CD8-positive, alpha-beta memory T cell (primary cell): ENCODE results near the gene CASTOR1. TPM values are rescaled to one million over a fixed set of nuclear protein-coding genes. Genes with fewer than 3 reads are reported as not detected.

Experiments
- CTCF ChIA-PET: fragments of 350-600 bp; sonication (Branson Sonifier 250); formaldehyde crosslinking; loops from one replicate; lab custom pipeline; 2021; ENCODE audit warnings: antibody characterized with exemption; lab: Charles Lee
- POLR2A ChIA-PET: fragments of 350-600 bp; sonication (Branson Sonifier 250); formaldehyde crosslinking; loops from one replicate; lab custom pipeline; 2021; ENCODE audit warnings: antibody characterized with exemption; lab: Charles Lee
- DNase-seq, 5 donors: peaks; one replicate each; pipeline versions ENCODE4 v3.0.0 to v3.0.0-alpha.2; 2020 to 2022; ENCODE audit warnings: mixed read lengths in 1 of 5
- H3K27ac ChIP-seq: one replicate; pipeline ENCODE4 v1.7.0; 2013; ENCODE audit warnings: low read depth, mild to moderate bottlenecking, low read length, moderate library complexity
- H3K27me3 ChIP-seq: 2 replicates; pipeline ENCODE4 v1.7.0; 2013; ENCODE audit warnings: low read length, mild to moderate bottlenecking; ENCODE audit not compliant: insufficient read depth, poor library complexity, severe bottlenecking
- H3K36me3 ChIP-seq: 2 replicates; pipeline ENCODE4 v1.7.0; 2013; ENCODE audit warnings: mild to moderate bottlenecking, low read length, moderate library complexity; ENCODE audit not compliant: insufficient read depth
- H3K4me1 ChIP-seq: 2 replicates; pipeline ENCODE4 v1.7.0; 2013; ENCODE audit warnings: mild to moderate bottlenecking, low read length, moderate library complexity; ENCODE audit not compliant: insufficient read depth
- H3K4me3 ChIP-seq: 2 replicates; pipeline ENCODE4 v1.7.0; 2013; ENCODE audit warnings: mild to moderate bottlenecking, low read length
- H3K9me3 ChIP-seq: 2 replicates; pipeline ENCODE4 v1.7.0; 2013; ENCODE audit warnings: mild to moderate bottlenecking, low read length
- H3K27ac Mint-ChIP-seq, 8 donors: one replicate each; pipeline ENCODE4 v1.8.0; 2020 to 2021; ENCODE audit warnings: mixed read lengths in 8 of 8, mild to moderate bottlenecking in 6 of 8, inconsistent platforms in 3 of 8, moderate library complexity in 3 of 8
- H3K27me3 Mint-ChIP-seq, 2 donors: one replicate each; pipeline ENCODE4 v1.8.0; 2020 to 2021; ENCODE audit warnings: mixed read lengths in 2 of 2, mild to moderate bottlenecking in 1 of 2, moderate library complexity in 1 of 2
- H3K36me3 Mint-ChIP-seq, 3 donors: one replicate each; pipeline ENCODE4 v1.8.0; 2020 to 2021; ENCODE audit warnings: mixed read lengths in 3 of 3, inconsistent platforms in 1 of 3, mild to moderate bottlenecking in 1 of 3
- H3K4me1 Mint-ChIP-seq, 3 donors: one replicate each; pipeline ENCODE4 v1.8.0; 2020 to 2021; ENCODE audit warnings: mixed read lengths in 3 of 3, inconsistent platforms in 1 of 3, mild to moderate bottlenecking in 1 of 3
- H3K4me3 Mint-ChIP-seq, 7 donors: one replicate each; pipeline ENCODE4 v1.8.0; 2020 to 2021; ENCODE audit warnings: mixed read lengths in 7 of 7, mild to moderate bottlenecking in 6 of 7, moderate library complexity in 4 of 7, inconsistent platforms in 2 of 7
- H3K9me3 Mint-ChIP-seq, 5 donors: one replicate each; pipeline ENCODE4 v1.8.0; 2020 to 2022; ENCODE audit warnings: mixed read lengths in 5 of 5, mild to moderate bottlenecking in 3 of 5, moderate library complexity in 2 of 5, inconsistent platforms in 1 of 5
- polyA plus RNA-seq: library from polyadenylated mRNA; unstranded; fragments of 300-500 nt; fragmentation: Illumina TruSeq; gene quantifications from one replicate; pipeline ENCODE4 v1.2.3, GENCODE V29; 2021
- total RNA-seq, 2 experiments: library from RNA; stranded (reverse); gene quantifications; one replicate each; pipeline ENCODE4 v1.2.3, GENCODE V29; 2021

Gene CASTOR1
- total and polyA plus RNA-seq, 3 experiments from 2014 or later, result 4.0 to 17.8 (median 5.3) TPM

- no peaks in the 10 kb centered on the region for H3K4me1 Mint-ChIP-seq
- POLR2A ChIA-PET, result no interaction called here
- peaks cover 0 to 84% (median 9%) of the 10 kb centered on the region in 3 donors for H3K36me3 Mint-ChIP-seq
- no peak overlapping the region for H3K27ac ChIP-seq
- no peaks in the 10 kb centered on the region for H3K9me3 Mint-ChIP-seq
- no peak for DNase-seq
- no peaks in the 10 kb centered on the region for H3K27me3 ChIP-seq
- H3K9me3 ChIP-seq, result no peaks in the 10 kb centered on the region
- H3K4me1 ChIP-seq, result no peaks in the 10 kb centered on the region
- H3K4me3 Mint-ChIP-seq, result no peak overlapping the region
- H3K36me3 ChIP-seq, result peaks cover 59% of the 10 kb centered on the region
- H3K27me3 Mint-ChIP-seq, result no peaks in the 10 kb centered on the region
- CTCF ChIA-PET, result no interaction called here
- peak overlapping the region in 2 of 8 donors; percentile 12 to 61 for H3K27ac Mint-ChIP-seq
- H3K4me3 ChIP-seq, result no peak overlapping the region
Measured at GRCh38 chr22:30333707-30334087, 44.4 kb upstream of the CASTOR1 start.

GRCh38 chr22:30332994-30333706 lies 43.8 kb upstream of the CASTOR1 start:
- Mint-ChIP-seq H3K27me3 (no peaks in the 10 kb centered on the region), H3K36me3 (peaks cover 0 to 79% (median 9%) of the 10 kb centered on the region in 3 donors), H3K9me3 (no peaks in the 10 kb centered on the region), H3K4me1 (no peaks in the 10 kb centered on the region), H3K4me3 (no peak overlapping the region), H3K27ac (peak overlapping the region in 3 of 8 donors; percentile 11 to 61 (median 36))
- CTCF ChIA-PET, result no interaction called here
- Histone ChIP-seq H3K36me3 (peaks cover 55% of the 10 kb centered on the region), H3K27ac (no peak overlapping the region), H3K27me3 (no peaks in the 10 kb centered on the region), H3K9me3 (no peaks in the 10 kb centered on the region), H3K4me3 (no peak overlapping the region), H3K4me1 (no peaks in the 10 kb centered on the region)
- POLR2A ChIA-PET, result no interaction called here
- no peak for DNase-seq

GRCh38 chr22:30332551-30332950 lies 43.2 kb upstream of the CASTOR1 start:
- H3K36me3 Mint-ChIP-seq, result peaks cover 0 to 73% (median 9%) of the 10 kb centered on the region in 3 donors
- ChIA-PET POLR2A (interaction anchor here (0.6 kb wide), 1 partner anchor 28 kb away, joined by 4 read pairs; no protein-coding TSS in a partner anchor), CTCF (interaction anchor here (3.8 kb wide), 1 partner anchor 44 kb away, joined by 22 read pairs; the partner anchor contains the start of gene CASTOR1)
- H3K27ac Mint-ChIP-seq, result no peak overlapping the region
- Histone ChIP-seq H3K9me3 (no peaks in the 10 kb centered on the region), H3K4me3 (no peak overlapping the region), H3K27me3 (no peaks in the 10 kb centered on the region), H3K27ac (no peak overlapping the region), H3K4me1 (peaks cover 6% of the 10 kb centered on the region), H3K36me3 (peaks cover 53% of the 10 kb centered on the region)
- DNase-seq, result no peak
- H3K9me3 Mint-ChIP-seq, result no peaks in the 10 kb centered on the region
- H3K4me3 Mint-ChIP-seq, result no peak overlapping the region
- no peaks in the 10 kb centered on the region for H3K27me3 Mint-ChIP-seq
- peaks cover 4 to 5% (median 5%) of the 10 kb centered on the region in 3 donors for H3K4me1 Mint-ChIP-seq

- Mint-ChIP-seq H3K4me1 (peaks cover 32 to 38% (median 38%) of the 10 kb centered on the region in 3 donors), H3K9me3 (no peaks in the 10 kb centered on the region)
- no peak overlapping the region for H3K27ac ChIP-seq
Measured at GRCh38 chr22:30328466-30329049, 39.3 kb upstream of the CASTOR1 start.

GRCh38 chr22:30327864-30328345 lies 38.6 kb upstream of the CASTOR1 start:
- H3K27ac Mint-ChIP-seq, result peak overlapping the region; percentile 61 to 94 (median 90)
- POLR2A ChIA-PET, result interaction anchor here (1.0 to 3.2 kb wide), 4 partner anchors 21 to 96 kb away, joined by 3 to 45 read pairs (median 17); partner anchors contain the start of genes CASTOR1, CCDC157 and SF3A1

More at GRCh38 chr22:30328466-30329049, 39.3 kb upstream of the CASTOR1 start:
- Histone ChIP-seq H3K4me1 (peaks cover 34% of the 10 kb centered on the region), H3K4me3 (no peak overlapping the region), H3K36me3 (peaks cover 13% of the 10 kb centered on the region), H3K9me3 (no peaks in the 10 kb centered on the region), H3K27me3 (no peaks in the 10 kb centered on the region)
- Mint-ChIP-seq H3K27me3 (no peaks in the 10 kb centered on the region), H3K36me3 (peaks cover 0 to 47% (median 4%) of the 10 kb centered on the region in 3 donors), H3K27ac (peak overlapping the region in 5 of 8 donors; percentile 31 to 88 (median 78)), H3K4me3 (peak overlapping the region in 2 of 7 donors; percentile 11 to 86)
- DNase-seq, result no peak
- POLR2A ChIA-PET, result interaction anchor here (0.7 to 1.0 kb wide), 2 partner anchors 22 to 28 kb away, joined by 3 read pairs; partner anchors contain the start of genes CCDC157 and SF3A1
- CTCF ChIA-PET, result interaction anchor here (1.0 to 7.6 kb wide), 3 partner anchors 15 to 41 kb away, joined by 3 to 45 read pairs (median 5); no protein-coding TSS in a partner anchor

GRCh38 chr22:30326706-30327362 lies 37.5 kb upstream of the CASTOR1 start, which contains the start of gene TBC1D10A:
TSS of gene TBC1D10A (minus strand) at chr22:30326941. CDS start at chr22:30326881, 60 bp downstream.
- Mint-ChIP-seq H3K4me3 (peak within 1 kb of the TSS; percentile 86 to 95 (median 91)), H3K9me3 (no peaks in the 10 kb centered on the region), H3K27ac (peak within 1 kb of the TSS; percentile 87 to 95 (median 92)), H3K27me3 (no peaks in the 10 kb centered on the region), H3K4me1 (peaks cover 42 to 50% (median 50%) of the 10 kb centered on the region in 3 donors), H3K36me3 (peaks cover 0 to 39% (median 7%) of the 10 kb centered on the region in 3 donors)
- DNase-seq, result peak; percentile 91 to 96 (median 93)
- no peaks in the 10 kb centered on the region for H3K9me3 ChIP-seq
- ChIA-PET POLR2A (interaction anchor here (1.0 to 7.0 kb wide), 9 partner anchors 11 to 965 kb away, joined by 3 to 71 read pairs (median 8); partner anchors contain the start of genes CASTOR1, CCDC157, PIK3IP1 and SF3A1), CTCF (interaction anchor here (0.8 to 7.6 kb wide), 8 partner anchors 9 to 63 kb away, joined by 3 to 53 read pairs (median 6); partner anchors contain the start of gene CASTOR1)
- H3K36me3 ChIP-seq, result no peaks in the 10 kb centered on the region
- H3K4me1 ChIP-seq, result peaks cover 51% of the 10 kb centered on the region
- H3K27ac ChIP-seq, result peak within 1 kb of the TSS; percentile 67
- no peaks in the 10 kb centered on the region for H3K27me3 ChIP-seq
- peak within 1 kb of the TSS; percentile 86 for H3K4me3 ChIP-seq

More at GRCh38 chr22:30327864-30328345, 38.6 kb upstream of the CASTOR1 start:
- Mint-ChIP-seq H3K36me3 (peaks cover 0 to 46% (median 7%) of the 10 kb centered on the region in 3 donors), H3K4me3 (peak overlapping the region in 6 of 7 donors; percentile 7 to 86 (median 82)), H3K27me3 (no peaks in the 10 kb centered on the region), H3K9me3 (no peaks in the 10 kb centered on the region), H3K4me1 (peaks cover 38 to 45% (median 45%) of the 10 kb centered on the region in 3 donors)
- Histone ChIP-seq H3K9me3 (no peaks in the 10 kb centered on the region), H3K27ac (no peak overlapping the region), H3K36me3 (peaks cover 7% of the 10 kb centered on the region), H3K4me1 (peaks cover 40% of the 10 kb centered on the region), H3K4me3 (peak overlapping the region; percentile 57), H3K27me3 (no peaks in the 10 kb centered on the region)
- CTCF ChIA-PET, result interaction anchor here (1.0 to 7.6 kb wide), 3 partner anchors 15 to 40 kb away, joined by 3 to 45 read pairs (median 5); no protein-coding TSS in a partner anchor
- no peak for DNase-seq

- ChIA-PET POLR2A (interaction anchor here (0.9 to 7.0 kb wide), 10 partner anchors 9 to 966 kb away, joined by 3 to 71 read pairs (median 7); partner anchors contain the start of genes CASTOR1, CCDC157, PIK3IP1 and SF3A1), CTCF (interaction anchor here (0.9 to 7.6 kb wide), 6 partner anchors 9 to 63 kb away, joined by 4 to 53 read pairs (median 6); partner anchors contain the start of gene CASTOR1)
- peaks cover 0 to 38% (median 6%) of the 10 kb centered on the region in 3 donors for H3K36me3 Mint-ChIP-seq
- H3K27me3 Mint-ChIP-seq, result no peaks in the 10 kb centered on the region
- no peaks in the 10 kb centered on the region for H3K9me3 Mint-ChIP-seq
- H3K27ac Mint-ChIP-seq, result peak overlapping the region; percentile 37 to 90 (median 83)
- Histone ChIP-seq H3K4me1 (peaks cover 56% of the 10 kb centered on the region), H3K27me3 (no peaks in the 10 kb centered on the region), H3K27ac (peak overlapping the region; percentile 67), H3K4me3 (peak overlapping the region; percentile 86), H3K9me3 (no peaks in the 10 kb centered on the region), H3K36me3 (no peaks in the 10 kb centered on the region)
- peak overlapping the region; percentile 86 to 95 (median 91) for H3K4me3 Mint-ChIP-seq
- peaks cover 47 to 56% (median 56%) of the 10 kb centered on the region in 3 donors for H3K4me1 Mint-ChIP-seq
- peak in 3 of 5 donors; percentile 24 to 60 (median 25) for DNase-seq
Measured at GRCh38 chr22:30326255-30326705, 37.0 kb upstream of the CASTOR1 start.
